OCI-LY7 (cell line): Measurements from ENCODE around the gene CCDC127. TPM values are rescaled to one million over a fixed set of nuclear protein-coding genes. Genes with fewer than 3 reads are reported as not detected.

Source experiments
- BruUV-seq: library from RNA; stranded (reverse); fragments of 400-500 nt; replicated peaks from 2 replicates; lab custom pipeline; 2021; lab: Mats Ljungman, UMichigan
- CTCF ChIA-PET: fragments of 300-600 bp; sonication (Branson Sonifier 250); formaldehyde crosslinking; loops from one replicate; lab custom pipeline; 2022; ENCODE audit warnings: antibody characterized with exemption; ENCODE audit not compliant: unreplicated experiment; lab: Charles Lee
- POLR2A ChIA-PET: fragments of 300-600 bp; sonication (Branson Sonifier 250); formaldehyde crosslinking; loops from one replicate; lab custom pipeline; 2022; ENCODE audit warnings: antibody characterized with exemption; lab: Charles Lee
- DNase-seq: peaks from one replicate; pipeline ENCODE4 v3.0.0-alpha.2; 2015; ENCODE audit warnings: low spot score
- H2AFZ ChIP-seq: fragments of 200-600 bp; sonication (generic), shearing (Covaris generic); 2 replicates; pipeline ENCODE4 v1.6.1; 2014; ENCODE audit warnings: mild to moderate bottlenecking, antibody characterized with exemption, low read length, moderate library complexity
- H3K27ac ChIP-seq: fragments of 200-600 bp; sonication (generic); 2 replicates; pipeline ENCODE4 v1.5.1; 2014; ENCODE audit warnings: mixed run types, low read depth, mild to moderate bottlenecking, moderate library complexity, low read length, inconsistent platforms; ENCODE audit not compliant: poor library complexity, severe bottlenecking
- H3K36me3 ChIP-seq: fragments of 200-600 bp; sonication (generic); 2 replicates; pipeline ENCODE4 v1.6.1; 2014; ENCODE audit warnings: mild to moderate bottlenecking, antibody characterized with exemption, low read length, moderate library complexity, mixed read lengths; ENCODE audit not compliant: insufficient read depth
- H3K4me1 ChIP-seq: fragments of 200-600 bp; sonication (generic); 2 replicates; pipeline ENCODE4 v1.5.1; 2014; ENCODE audit warnings: mild to moderate bottlenecking, low read length; ENCODE audit not compliant: insufficient read depth, poor library complexity, severe bottlenecking
- H3K4me2 ChIP-seq: fragments of 200-600 bp; sonication (generic); 2 replicates; pipeline ENCODE4 v1.6.1; 2014; ENCODE audit warnings: mild to moderate bottlenecking, low read length
- H3K4me3 ChIP-seq: fragments of 200-600 bp; sonication (generic); 2 replicates; pipeline ENCODE4 v1.5.1; 2014; ENCODE audit warnings: mild to moderate bottlenecking, low read depth, low read length; ENCODE audit not compliant: poor library complexity, severe bottlenecking
- H3K79me2 ChIP-seq: fragments of 200-600 bp; sonication (generic); 2 replicates; pipeline ENCODE4 v1.6.1; 2016; ENCODE audit warnings: low read depth, mild to moderate bottlenecking, low read length, moderate library complexity, mixed read lengths; ENCODE audit not compliant: insufficient read depth
- H3K9me2 ChIP-seq: fragments of 200-600 bp; sonication (generic); 2 replicates; pipeline ENCODE4 v1.6.1; 2016; ENCODE audit warnings: mild to moderate bottlenecking, low read length, mixed read lengths; ENCODE audit not compliant: insufficient read depth
- H3K9me3 ChIP-seq: fragments of 200-600 bp; sonication (generic); 2 replicates; pipeline ENCODE4 v1.6.1; 2014; ENCODE audit warnings: mild to moderate bottlenecking, mixed run types, low read length, mixed read lengths
- H4K20me1 ChIP-seq: fragments of 200-600 bp; sonication (generic); 2 replicates; pipeline ENCODE4 v1.6.1; 2014; ENCODE audit warnings: mild to moderate bottlenecking, antibody characterized with exemption, low read length, moderate library complexity, mixed read lengths; ENCODE audit not compliant: insufficient read depth
- CTCF ChIP-seq: fragments of 200-600 bp; sonication (generic); conservative IDR thresholded peaks from 2 replicates; pipeline ENCODE4 v1.5.1; 2014; ENCODE audit warnings: mild to moderate bottlenecking, antibody characterized with exemption, low read length, moderate library complexity, mixed read lengths
- EZH2phosphoT487 ChIP-seq: fragments of 200-600 bp; sonication (generic); IDR thresholded peaks from 2 replicates; pipeline ENCODE4 v1.6.1; 2018; ENCODE audit warnings: low read depth, borderline replicate concordance, mild to moderate bottlenecking, mixed run types, antibody characterized with exemption, low read length, moderate library complexity, mixed read lengths
- intact Hi-C: fragments of 100-400 bp; cut with micrococcal nuclease; formaldehyde crosslinking; loops from one replicate; pipeline ENCODE4 v1.10.0; 2022; ENCODE audit not compliant: unreplicated experiment
- total RNA-seq, 2 experiments: library from RNA; depleted of rRNA in 1 of 2; stranded (reverse); fragments of >200 nt in 1 of 2; shearing (Covaris generic) in 1 of 2; gene quantifications; 2 replicates each; pipeline ENCODE4 v1.2.3, GENCODE V29; 2014 to 2022

The CCDC127 gene
- total RNA-seq, 2 experiments from 2014 or later, result 10.8 to 12.4 TPM

DNA sequence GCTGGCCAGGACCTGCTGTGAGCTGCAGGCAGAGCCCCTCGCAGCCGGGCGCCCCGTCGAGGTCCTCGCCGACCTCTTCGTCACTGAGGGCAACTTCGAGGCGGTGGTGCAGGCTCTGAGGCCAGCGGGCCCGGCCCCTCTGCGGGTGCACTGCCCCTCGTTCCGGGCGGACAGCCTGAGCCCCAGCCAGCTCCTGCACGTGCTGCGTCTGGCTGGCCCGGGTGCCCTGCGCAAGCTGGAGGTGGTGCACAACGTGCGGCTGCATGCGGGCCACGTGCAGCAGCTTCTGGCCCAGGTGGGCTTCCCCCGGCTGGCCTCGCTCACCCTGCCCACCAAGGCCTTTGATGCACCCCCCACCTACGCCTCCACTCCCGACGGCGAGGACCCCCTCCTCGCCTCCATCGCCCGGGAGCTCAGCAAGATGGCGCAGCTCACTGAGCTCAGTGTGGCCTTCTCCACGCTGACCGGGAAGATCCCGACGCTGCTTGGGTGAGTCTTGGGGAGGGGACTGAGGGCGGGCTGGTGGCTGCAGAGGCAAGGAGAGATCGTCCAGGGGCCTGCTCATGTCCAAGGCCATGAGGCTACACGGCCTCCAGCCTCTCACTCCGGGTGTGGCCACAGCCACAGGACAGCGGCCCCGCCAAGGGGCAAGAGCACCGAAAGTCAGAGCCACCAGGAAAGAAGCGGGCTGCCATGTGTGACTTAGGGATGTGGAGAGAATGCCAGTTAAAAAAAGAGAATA, 25.8 kb downstream of the CCDC127 start:
- H3K9me2 ChIP-seq, result no peaks in the 10 kb centered on the region
- TF ChIP-seq EZH2phosphoT487, result no peak
- TF ChIP-seq CTCF, result no peak
- no peaks in the 10 kb centered on the region for H3K9me3 ChIP-seq
- DNase-seq, result no peak
- no peaks in the 10 kb centered on the region for H3K36me3 ChIP-seq
- peak overlapping the region; percentile 85 for H3K27ac ChIP-seq
- no peaks in the 10 kb centered on the region for H4K20me1 ChIP-seq
- CTCF ChIA-PET, result interaction anchor here (1.5 kb wide), 1 partner anchor 10 kb away, joined by 5 read pairs; no protein-coding TSS in a partner anchor
- POLR2A ChIA-PET, result interaction anchor here (1.0 to 3.4 kb wide), 3 partner anchors 9 to 27 kb away, joined by 3 to 28 read pairs (median 21); partner anchors contain the start of genes CCDC127 and SDHA
- H2AFZ ChIP-seq, result no peak overlapping the region
- H3K4me2 ChIP-seq, result peak overlapping the region; percentile 73
- no TSS peak for BruUV-seq
- intact Hi-C loops, result loop anchor here (1.0 kb wide), 1 partner anchor 9 kb away; no protein-coding TSS in a partner anchor
- H3K4me3 ChIP-seq, result peak overlapping the region; percentile 46
- H3K4me1 ChIP-seq, result peaks cover 83% of the 10 kb centered on the region
- no peaks in the 10 kb centered on the region; the same call in 1 of the 2 replicates for H3K79me2 ChIP-seq

- H3K4me1 ChIP-seq, result peaks cover 80% of the 10 kb centered on the region
- intact Hi-C loops, result loop anchor here (1.0 kb wide), 1 partner anchor 10 kb away; no protein-coding TSS in a partner anchor
- no peaks in the 10 kb centered on the region for H3K9me2 ChIP-seq
- TF ChIP-seq CTCF (no peak), EZH2phosphoT487 (no peak)
- no peaks in the 10 kb centered on the region for H3K36me3 ChIP-seq
- no peaks in the 10 kb centered on the region for H4K20me1 ChIP-seq
- peak; percentile 92 for DNase-seq
- H3K79me2 ChIP-seq, result no peaks in the 10 kb centered on the region; the same call in 1 of the 2 replicates
- H3K27ac ChIP-seq, result peak within 1 kb of the TSS; percentile 85
- ChIA-PET POLR2A (interaction anchor here (0.7 to 3.4 kb wide), 7 partner anchors 10 to 1106 kb away, joined by 3 to 28 read pairs (median 3); partner anchors contain the start of genes CCDC127 and SDHA), CTCF (interaction anchor here (0.8 to 1.5 kb wide), 3 partner anchors 9 to 28 kb away, joined by 3 to 8 read pairs (median 5); no protein-coding TSS in a partner anchor)
- H2AFZ ChIP-seq, result peak within 1 kb of the TSS; percentile 61; the same call in 1 of the 2 replicates
- peak within 1 kb of the TSS; percentile 73 for H3K4me2 ChIP-seq
- H3K4me3 ChIP-seq, result peak within 1 kb of the TSS; percentile 46
- no peaks in the 10 kb centered on the region for H3K9me3 ChIP-seq
- BruUV-seq, result no TSS peak
Measured at GRCh38 chr5:191036-191948, 26.7 kb downstream of the CCDC127 start, which contains the start of gene LRRC14B. LRRC14B (plus strand) TSS chr5:191495; CDS start chr5:191539, 44 bp downstream.
